Neuronal stem cell (in vitro differentiated cells): ENCODE data around the gene SCFD2.

Experiments
- DNase-seq: peaks from one replicate; pipeline ENCODE4 v3.0.0-alpha.2; 2013; ENCODE audit warnings: low spot score
- H2AFZ ChIP-seq: one replicate; pipeline ENCODE4 v1.6.1; 2013; ENCODE audit warnings: mild to moderate bottlenecking, low read length, inconsistent platforms
- H2AK5ac ChIP-seq: 2 replicates; pipeline ENCODE4 v1.6.1; 2013; ENCODE audit warnings: low read depth, mild to moderate bottlenecking, inconsistent platforms, low read length, moderate library complexity, mixed read lengths
- H2BK120ac ChIP-seq: 2 replicates; pipeline ENCODE4 v1.6.1; 2013; ENCODE audit warnings: low read depth, mild to moderate bottlenecking, inconsistent platforms, low read length, moderate library complexity, mixed read lengths
- H2BK12ac ChIP-seq: one replicate; pipeline ENCODE4 v1.6.1; 2013; ENCODE audit warnings: low read length, inconsistent platforms
- H2BK15ac ChIP-seq: 2 replicates; pipeline ENCODE4 v1.6.1; 2013; ENCODE audit warnings: mild to moderate bottlenecking, low read length, inconsistent platforms, mixed read lengths
- H2BK5ac ChIP-seq: one replicate; pipeline ENCODE4 v1.6.1; 2013; ENCODE audit warnings: inconsistent platforms, mild to moderate bottlenecking, low read length, moderate library complexity
- H3K14ac ChIP-seq: one replicate; pipeline ENCODE4 v1.6.1; 2013; ENCODE audit warnings: low read length, inconsistent platforms
- H3K18ac ChIP-seq: 2 replicates; pipeline ENCODE4 v1.6.1; 2013; ENCODE audit warnings: low read length, inconsistent platforms
- H3K23ac ChIP-seq: 2 replicates; pipeline ENCODE4 v1.6.1; 2013; ENCODE audit warnings: low read depth, mild to moderate bottlenecking, mixed read lengths, low read length, inconsistent platforms; ENCODE audit not compliant: poor library complexity
- H3K27ac ChIP-seq: replicated peaks from 3 replicates; pipeline ENCODE4 v1.5.1; 2013; ENCODE audit warnings: low read length, inconsistent platforms
- H3K27me3 ChIP-seq, 3 experiments: 2 replicates each; pipeline ENCODE4 v1.6.1; 2013; ENCODE audit warnings: low read length in 3 of 3, mild to moderate bottlenecking in 2 of 3, inconsistent platforms in 1 of 3, low read depth in 1 of 3, mixed read lengths in 1 of 3, moderate library complexity in 1 of 3; ENCODE audit not compliant: control insufficient read depth in 3 of 3, insufficient read depth in 3 of 3
- H3K36me3 ChIP-seq, 2 donors: replicated peaks in 1 of 2; 2 replicates each; pipeline ENCODE4 v1.6.1; 2013; ENCODE audit warnings: low read length in 2 of 2; ENCODE audit not compliant: control insufficient read depth in 2 of 2, insufficient read depth in 2 of 2
- H3K4ac ChIP-seq: 2 replicates; pipeline ENCODE4 v1.6.1; 2013; ENCODE audit warnings: inconsistent platforms, mild to moderate bottlenecking, low read length, moderate library complexity
- H3K4me1 ChIP-seq, 2 donors: 1 replicate in 1 of 2; 2 replicates in 1 of 2; pipeline ENCODE4 v1.6.1; 2013; ENCODE audit warnings: low read length in 2 of 2, low read depth in 1 of 2; ENCODE audit not compliant: control insufficient read depth in 2 of 2, insufficient read depth in 1 of 2
- H3K4me2 ChIP-seq: one replicate; pipeline ENCODE4 v1.6.1; 2013; ENCODE audit warnings: mild to moderate bottlenecking, low read length, inconsistent platforms; ENCODE audit not compliant: insufficient read depth, poor library complexity, severe bottlenecking
- H3K4me3 ChIP-seq, 2 donors: 2 replicates each; pipeline ENCODE4 v1.5.1; 2013; ENCODE audit warnings: low read length in 2 of 2, mild to moderate bottlenecking in 2 of 2, inconsistent platforms in 1 of 2, moderate library complexity in 1 of 2
- H3K79me1 ChIP-seq: one replicate; pipeline ENCODE4 v1.6.1; 2013; ENCODE audit warnings: low read depth, mild to moderate bottlenecking, inconsistent platforms, low read length, moderate library complexity
- H3K9ac ChIP-seq: one replicate; pipeline ENCODE4 v1.6.1; 2013; ENCODE audit warnings: mild to moderate bottlenecking, low read depth, low read length, inconsistent platforms; ENCODE audit not compliant: poor library complexity
- H3K9me3 ChIP-seq, 2 donors: replicated peaks in 1 of 2; 2 replicates each; pipeline versions ENCODE3 to v1.6.1; 2013; ENCODE audit warnings: low read length in 2 of 2, mild to moderate bottlenecking in 2 of 2, inconsistent platforms in 1 of 2, low read depth in 1 of 2, mixed read lengths in 1 of 2, moderate library complexity in 1 of 2; ENCODE audit not compliant: control insufficient read depth in 2 of 2, insufficient read depth in 1 of 2
- H4K8ac ChIP-seq: one replicate; pipeline ENCODE4 v1.6.1; 2013; ENCODE audit warnings: low read depth, mild to moderate bottlenecking, inconsistent platforms, low read length, moderate library complexity
- H4K91ac ChIP-seq: one replicate; pipeline ENCODE4 v1.6.1; 2013; ENCODE audit warnings: low read length, low read depth, mild to moderate bottlenecking, inconsistent platforms; ENCODE audit not compliant: poor library complexity
- WGBS, 2 donors: extraction: QIAGEN DNeasy Blood & Tissue Kit; methylation state at CpG; one replicate each; pipeline ENCODE4 v1.1.7; 2013; ENCODE audit warnings: missing lambda C conversion rate in 2 of 2, mixed read lengths in 1 of 2; ENCODE audit not compliant: insufficient read length in 2 of 2, insufficient replicate concordance in 1 of 2; ENCODE audit errors: extremely low coverage in 2 of 2; 5-methylcytosine and 5-hydroxymethylcytosine counted together

Gene SCFD2

DNA sequence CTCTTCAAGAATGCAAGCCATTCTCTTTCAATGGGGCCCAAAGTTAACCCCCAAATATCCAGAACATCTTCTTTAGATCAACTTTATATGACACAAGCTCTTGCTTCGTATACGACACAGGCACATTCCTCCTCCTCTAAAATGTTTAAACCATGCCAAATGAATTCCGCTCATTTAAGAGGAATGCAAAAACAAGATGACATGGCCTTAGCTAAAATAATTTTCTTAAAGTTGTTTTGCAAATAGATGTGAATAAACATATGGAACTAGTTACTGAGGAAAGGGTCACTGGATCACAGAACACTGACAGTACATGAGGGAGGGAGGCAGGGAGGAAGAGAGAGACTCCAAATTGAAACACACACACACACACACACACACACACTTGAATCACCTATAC lies 406.3 kb downstream of the SCFD2 start:
- no peak for DNase-seq
- Histone ChIP-seq H3K18ac (no peak overlapping the region), H3K27ac (no peak overlapping the region)

DNA sequence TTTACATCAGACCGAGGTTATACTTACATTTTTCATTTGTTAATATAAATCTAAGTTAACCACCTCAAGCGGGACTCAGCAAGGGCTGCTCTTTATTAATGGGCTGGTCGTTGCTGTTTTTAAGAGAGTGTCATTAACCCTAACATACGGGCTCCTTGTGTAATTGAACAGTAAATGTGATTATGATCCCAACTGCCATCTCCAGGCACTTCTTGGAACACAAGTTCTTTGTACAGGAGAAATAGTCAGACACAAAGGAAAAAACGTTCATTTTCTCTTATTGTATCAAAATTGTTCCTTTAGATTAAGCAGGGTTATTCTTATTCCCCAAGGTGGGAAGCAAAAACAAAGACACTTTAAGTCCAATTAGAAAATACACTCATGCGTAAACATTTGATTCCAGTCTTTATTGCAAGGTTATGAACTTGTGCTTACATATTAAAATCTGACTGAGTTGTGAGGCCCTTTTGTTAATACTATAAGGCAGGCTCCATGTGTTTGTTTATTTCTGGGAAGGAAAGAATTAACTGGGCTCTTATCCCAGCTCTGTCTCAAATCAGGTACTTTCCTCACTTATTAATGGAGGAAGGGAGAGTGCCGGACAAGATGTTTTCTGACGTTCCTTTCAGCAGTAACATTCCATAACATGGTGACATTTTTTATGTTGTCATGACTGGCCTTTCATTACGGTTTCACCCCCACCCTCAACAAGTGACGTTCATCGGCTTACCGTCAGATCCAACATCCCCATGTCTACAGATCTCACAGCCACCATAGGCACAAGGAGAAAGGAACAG lies 407.8 kb downstream of the SCFD2 start:
- Histone ChIP-seq H3K14ac (no peak overlapping the region), H3K9me3 (no peaks in the 10 kb centered on the region), H3K4me3 (no peak overlapping the region), H2AFZ (no peak overlapping the region), H3K27me3 (no peaks in the 10 kb centered on the region), H3K4ac (no peak overlapping the region), H3K9ac (no peak overlapping the region), H3K18ac (no peak overlapping the region), H3K36me3 (no peaks in the 10 kb centered on the region), H2AK5ac (no peak overlapping the region), H2BK5ac (no peak overlapping the region), H2BK120ac (no peak overlapping the region), H3K79me1 (no peaks in the 10 kb centered on the region), H2BK12ac (no peak overlapping the region), H3K4me2 (no peak overlapping the region), H3K4me1 (peaks cover 24 to 30% of the 10 kb centered on the region in 2 donors), H4K91ac (no peak overlapping the region), H3K27ac (peak overlapping the region; percentile 34), H2BK15ac (no peak overlapping the region), H3K23ac (no peak overlapping the region), H4K8ac (no peak overlapping the region)
- no peak for DNase-seq
- whole genome bisulfite sequencing, 2 donors = no CpG with 5 or more reads among the region's 12 CpGs

More for the DNA sequence above, 406.3 kb downstream of the SCFD2 start:
- Histone ChIP-seq H3K36me3 (no peaks in the 10 kb centered on the region), H2AK5ac (no peak overlapping the region), H3K4ac (no peak overlapping the region), H3K23ac (no peak overlapping the region), H2BK5ac (no peak overlapping the region), H3K79me1 (no peaks in the 10 kb centered on the region), H3K4me3 (no peak overlapping the region), H2BK15ac (no peak overlapping the region), H3K4me1 (peaks cover 24 to 30% of the 10 kb centered on the region in 2 donors), H2BK120ac (no peak overlapping the region), H3K27me3 (no peaks in the 10 kb centered on the region), H3K4me2 (no peak overlapping the region), H2AFZ (no peak overlapping the region), H3K14ac (no peak overlapping the region), H4K91ac (no peak overlapping the region), H3K9me3 (no peaks in the 10 kb centered on the region), H2BK12ac (no peak overlapping the region), H3K9ac (no peak overlapping the region), H4K8ac (no peak overlapping the region)
- WGBS, 2 donors = no CpG with 5 or more reads among the region's 3 CpGs

DNA sequence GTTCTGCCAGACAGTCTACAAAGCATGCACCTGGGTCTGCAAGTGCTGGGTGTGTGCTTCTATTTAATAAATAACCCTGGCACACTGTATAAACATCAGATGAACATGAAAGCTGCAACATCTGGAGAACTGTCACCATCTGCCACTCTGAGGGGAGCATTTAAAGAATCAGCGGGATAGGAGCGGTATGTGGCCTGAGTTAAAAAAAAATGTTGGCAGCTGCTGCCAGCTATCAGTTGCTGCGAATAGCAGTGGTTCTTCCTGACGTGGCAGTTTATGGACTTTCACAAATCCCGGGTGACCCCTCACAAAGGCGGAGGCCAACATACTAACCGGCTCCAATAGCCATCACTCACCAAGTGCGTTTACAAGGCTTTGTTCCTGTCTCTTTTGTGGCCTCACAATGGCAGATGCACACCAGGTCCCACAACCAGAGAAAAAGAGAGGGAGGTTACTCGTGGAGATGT lies 408.6 kb downstream of the SCFD2 start:
- H2BK15ac ChIP-seq = no peak overlapping the region
- H2BK120ac ChIP-seq = no peak overlapping the region
- no peak overlapping the region for H3K23ac ChIP-seq
- no peak overlapping the region for H2AK5ac ChIP-seq
- H3K4me1 ChIP-seq = peaks cover 24 to 30% of the 10 kb centered on the region in 2 donors
- H3K4ac ChIP-seq = no peak overlapping the region
- no peak overlapping the region for H3K9ac ChIP-seq
- no peak overlapping the region for H4K8ac ChIP-seq
- no peak overlapping the region for H2AFZ ChIP-seq
- WGBS, 2 donors = no CpG with 5 or more reads among the region's 9 CpGs
- H2BK5ac ChIP-seq = no peak overlapping the region
- H3K4me2 ChIP-seq = no peak overlapping the region
- H3K18ac ChIP-seq = no peak overlapping the region
- H2BK12ac ChIP-seq = no peak overlapping the region
- H3K27me3 ChIP-seq = no peaks in the 10 kb centered on the region
- H3K36me3 ChIP-seq = no peaks in the 10 kb centered on the region
- H3K4me3 ChIP-seq = no peak overlapping the region
- no peak overlapping the region for H4K91ac ChIP-seq
- peak overlapping the region; percentile 34 for H3K27ac ChIP-seq
- DNase-seq = peak; percentile 48
- H3K79me1 ChIP-seq = no peaks in the 10 kb centered on the region
- H3K14ac ChIP-seq = no peak overlapping the region
- H3K9me3 ChIP-seq = no peaks in the 10 kb centered on the region

DNA sequence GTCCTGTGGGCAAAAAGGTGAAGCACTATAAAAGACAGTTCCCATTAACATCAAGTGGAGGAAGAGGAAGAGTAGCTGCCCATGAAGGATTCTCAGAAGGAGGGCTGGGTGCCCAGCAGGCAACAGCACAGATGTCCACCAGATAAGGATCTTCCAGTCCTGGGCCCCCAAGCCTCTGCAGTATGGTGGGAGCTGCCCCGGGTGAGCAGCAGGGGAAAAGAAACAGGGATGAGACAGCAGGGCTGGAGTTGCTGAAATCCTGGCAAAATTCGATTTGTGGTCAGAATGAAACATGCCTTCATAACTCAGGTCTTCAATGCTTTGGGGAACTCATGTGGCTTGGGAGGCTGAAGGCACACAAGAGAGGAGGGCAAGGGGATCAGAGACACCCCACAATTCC lies 409.2 kb downstream of the SCFD2 start:
- no peak overlapping the region for H3K27ac ChIP-seq
- no peak overlapping the region for H4K91ac ChIP-seq
- H2AFZ ChIP-seq = no peak overlapping the region
- no peak overlapping the region for H3K4me2 ChIP-seq
- no peak overlapping the region for H3K23ac ChIP-seq
- no peaks in the 10 kb centered on the region for H3K36me3 ChIP-seq
- peaks cover 24 to 30% of the 10 kb centered on the region in 2 donors for H3K4me1 ChIP-seq
- no peak overlapping the region for H2BK15ac ChIP-seq
- H3K4me3 ChIP-seq = no peak overlapping the region
- H3K18ac ChIP-seq = no peak overlapping the region
- no peak overlapping the region for H2BK12ac ChIP-seq
- no peak for DNase-seq
- H3K9me3 ChIP-seq = no peaks in the 10 kb centered on the region
- no peak overlapping the region for H4K8ac ChIP-seq
- no CpG with 5 or more reads among the region's 2 CpGs for WGBS, 2 donors
- H2AK5ac ChIP-seq = no peak overlapping the region
- no peaks in the 10 kb centered on the region for H3K27me3 ChIP-seq
- H3K14ac ChIP-seq = no peak overlapping the region
- no peak overlapping the region for H3K9ac ChIP-seq
- H3K79me1 ChIP-seq = no peaks in the 10 kb centered on the region
- H2BK120ac ChIP-seq = no peak overlapping the region
- no peak overlapping the region for H2BK5ac ChIP-seq
- no peak overlapping the region for H3K4ac ChIP-seq
